GM21786 (cell line): Measurements from ENCODE around the gene MDC1.

Source experiments
- ATAC-seq: cut with Tn5 transposase; IDR thresholded peaks from one replicate; pipeline ENCODE4 v1.9.1; 2021; ENCODE audit not compliant: unreplicated experiment

Gene MDC1

DNA sequence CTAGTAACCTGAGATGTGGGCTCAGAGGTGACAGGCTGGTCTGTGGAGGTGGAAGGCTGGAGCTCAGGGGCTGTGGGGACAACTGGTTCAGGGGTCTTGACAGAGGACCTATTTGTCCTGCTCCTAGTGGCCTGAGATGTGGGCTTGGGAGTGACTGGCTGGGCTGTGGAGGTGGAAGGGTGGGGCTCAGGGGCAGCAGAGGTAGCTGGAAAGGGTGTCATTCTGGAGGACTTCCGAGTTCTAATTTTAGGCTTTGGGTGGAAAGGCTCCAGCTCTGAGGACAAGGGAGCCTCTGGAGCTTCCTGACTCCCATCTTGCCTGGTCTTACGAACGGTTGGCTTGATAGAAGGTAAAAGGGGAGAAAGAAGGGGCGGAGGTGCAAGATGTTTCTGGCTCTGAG is 11.5 kb downstream of the MDC1 start:
- no peak for ATAC-seq

GRCh38 chr6:30703821-30704220 is 13.3 kb downstream of the MDC1 start:
- ATAC-seq, result no peak

GRCh38 chr6:30703011-30703410 is 14.1 kb downstream of the MDC1 start:
- no peak for ATAC-seq

DNA sequence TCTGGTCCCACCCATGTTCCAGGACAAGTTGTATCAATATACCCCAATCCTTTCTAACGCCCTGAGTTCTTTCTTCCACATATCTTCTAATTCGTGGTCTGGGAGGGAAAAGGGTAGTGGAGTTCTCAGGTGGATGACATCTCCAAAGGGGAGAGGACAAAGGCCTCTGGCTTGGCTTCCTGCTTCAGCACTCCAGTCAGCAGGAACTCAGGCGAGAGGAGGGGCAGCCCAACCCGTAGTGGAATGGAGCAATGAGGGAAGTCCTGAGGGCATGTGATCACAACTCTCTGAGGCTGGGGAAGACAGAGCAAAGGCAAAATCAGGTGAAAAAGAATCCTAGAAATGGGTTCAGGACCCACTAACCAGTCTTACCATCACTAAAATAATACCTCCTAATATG is 16.7 kb downstream of the MDC1 start:
- no peak for ATAC-seq

DNA sequence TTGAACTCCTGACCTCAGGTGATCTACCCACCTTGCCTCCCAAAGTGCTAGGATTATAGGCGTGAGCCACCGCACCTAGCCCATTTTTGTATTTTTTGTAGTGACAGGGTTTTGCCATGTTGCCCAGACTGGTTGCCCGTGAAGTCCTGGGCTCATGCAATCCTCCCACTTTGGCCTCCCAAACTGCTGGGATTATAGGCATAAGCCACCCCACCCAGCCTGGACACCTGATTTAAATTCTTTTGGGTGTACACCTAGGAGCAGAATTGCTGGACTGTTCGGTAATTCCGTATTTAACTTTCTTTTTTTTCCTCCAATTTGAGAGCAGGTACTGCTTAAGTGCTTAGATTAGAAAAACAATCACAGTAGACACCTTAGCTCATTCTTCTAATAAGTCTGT is 20.6 kb downstream of the MDC1 start:
- no peak for ATAC-seq

GRCh38 chr6:30691208-30691847 is 25.8 kb downstream of the MDC1 start:
- no peak for ATAC-seq

GRCh38 chr6:30690403-30691207 is 26.5 kb downstream of the MDC1 start, which contains the start of gene NRM:
NRM (minus strand) TSS chr6:30690984; CDS start chr6:30690974, 10 bp downstream.
- ATAC-seq, result peak; percentile 32

DNA sequence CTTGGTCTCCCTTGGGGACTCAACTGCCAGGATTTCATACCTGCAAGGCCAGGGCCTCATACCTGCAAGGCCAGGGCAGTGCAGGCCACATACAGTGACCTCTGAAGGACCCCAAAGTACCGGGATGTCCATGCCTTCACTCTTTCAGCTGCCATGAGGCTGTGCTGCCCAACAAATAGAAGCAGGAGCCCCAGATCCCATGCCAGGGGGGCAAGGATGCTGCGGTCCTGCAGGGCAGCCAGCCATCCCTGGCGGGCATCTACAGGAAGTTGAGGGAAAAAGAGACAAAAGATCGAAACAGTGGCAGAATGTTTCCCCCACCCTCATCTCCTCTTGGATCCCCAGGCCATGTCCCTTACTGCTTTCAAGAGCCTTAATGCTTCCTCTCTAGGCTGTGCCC is 27.1 kb downstream of the MDC1 start:
- ATAC-seq, result no peak

- ATAC-seq, result no peak
These were observed 27.8 kb downstream of the MDC1 start for GRCh38 chr6:30689022-30689865.

DNA sequence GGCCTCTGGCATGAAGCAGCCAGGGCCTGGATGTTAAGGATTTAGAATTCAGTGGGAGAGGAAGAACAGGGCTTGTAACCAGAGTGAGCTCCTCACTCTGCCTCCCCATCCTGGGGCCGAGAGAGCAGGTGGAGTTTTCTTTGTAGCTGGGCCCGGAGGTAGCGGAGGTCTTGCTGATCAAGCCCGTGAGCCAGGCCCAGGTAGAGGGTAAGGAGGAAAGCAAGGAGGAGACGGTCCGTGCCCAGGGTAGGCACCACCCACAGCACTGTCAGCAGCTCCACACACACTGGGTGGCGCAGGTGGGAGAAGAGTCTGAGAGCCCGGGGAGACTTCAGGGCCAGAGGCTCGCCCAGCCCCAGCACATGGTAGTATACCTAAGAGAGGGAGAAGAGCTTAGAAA is 28.5 kb downstream of the MDC1 start:
- no peak for ATAC-seq

- ATAC-seq, result no peak
These were observed 29.2 kb downstream of the MDC1 start for GRCh38 chr6:30687659-30688431.

DNA sequence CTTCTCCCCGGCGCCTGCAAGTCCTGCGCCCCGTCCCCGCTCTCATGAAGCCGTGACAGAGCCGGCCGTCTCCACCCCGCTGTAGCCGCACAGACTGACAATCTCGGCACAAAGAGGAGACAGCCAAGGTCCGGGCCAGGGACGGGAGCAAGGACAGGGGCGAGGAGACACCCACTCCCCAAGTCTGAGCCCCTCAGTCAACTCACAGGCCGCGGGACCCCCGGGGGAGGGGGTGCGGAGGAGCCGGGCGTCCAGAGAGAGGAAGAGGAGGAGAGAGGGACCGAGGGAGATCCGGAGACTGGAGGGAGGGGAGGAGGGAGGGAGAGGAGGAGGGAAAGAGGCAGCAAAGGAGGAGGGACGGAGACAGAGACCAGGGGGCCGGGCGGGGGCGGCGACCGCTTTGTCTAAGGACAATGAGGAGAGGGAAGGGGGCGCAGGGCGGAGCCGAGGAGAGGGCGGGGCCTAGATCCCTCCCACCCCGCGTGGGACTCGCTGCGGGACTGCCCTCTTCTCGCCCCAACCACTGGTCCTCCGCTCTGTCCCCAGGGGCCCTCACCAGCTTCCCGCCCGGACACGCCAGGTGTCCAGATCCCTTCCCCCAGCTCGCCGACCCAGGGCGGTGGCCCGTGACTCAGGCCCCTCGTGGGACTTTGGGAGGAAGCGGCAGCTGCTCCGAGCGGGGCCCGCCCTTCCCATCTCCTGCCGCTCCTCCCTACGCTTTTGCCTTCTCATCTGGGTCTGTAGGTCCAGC is 30.0 kb downstream of the MDC1 start:
- ATAC-seq, result peak; percentile 48

- no peak for ATAC-seq
These were observed 30.8 kb downstream of the MDC1 start, which contains the start of gene PPP1R18 for GRCh38 chr6:30686009-30686907. PPP1R18 (minus strand) TSS chr6:30686645; CDS start chr6:30686018, 627 bp downstream.

DNA sequence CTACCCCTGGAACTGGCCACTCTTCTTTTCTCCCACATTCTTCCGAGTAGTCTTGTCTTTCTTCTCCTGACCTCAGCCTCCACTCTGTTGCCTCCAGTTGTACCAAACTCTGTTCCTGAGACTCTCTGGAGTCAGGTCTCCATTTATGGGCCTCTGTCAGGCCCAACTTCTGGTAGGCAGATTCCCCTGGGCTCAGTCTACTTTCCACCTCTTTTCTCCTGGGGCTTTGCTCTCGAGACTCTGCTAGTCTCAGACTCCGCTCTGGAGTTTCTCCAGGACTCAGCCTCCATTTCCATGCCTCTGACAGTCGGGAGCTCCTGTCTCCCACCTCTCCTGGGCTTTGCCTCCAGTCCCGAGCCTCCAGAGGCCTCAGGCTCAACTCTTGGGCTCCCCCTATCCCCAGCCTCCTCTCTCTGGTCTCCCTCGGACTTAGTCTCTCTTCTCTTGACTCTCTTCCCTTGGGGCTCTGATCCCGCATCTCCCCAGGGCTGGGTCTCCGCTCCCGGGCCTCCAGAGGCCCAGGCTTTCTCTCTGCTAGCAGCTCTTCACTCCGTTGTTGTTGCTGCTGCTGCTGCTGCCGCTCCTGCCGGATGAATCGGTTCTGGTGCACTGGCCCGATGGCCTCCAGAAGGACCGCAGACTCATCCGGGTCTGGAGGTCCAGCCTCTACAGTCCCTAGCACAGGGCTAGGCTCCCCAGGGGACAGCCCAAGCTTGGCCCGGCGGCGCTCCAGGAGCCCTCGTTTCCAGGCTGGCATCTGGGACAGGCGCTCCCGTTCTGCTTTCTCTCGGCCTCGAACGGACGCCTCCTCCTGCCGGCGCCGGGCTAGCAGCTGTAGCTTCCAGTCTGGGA is 31.7 kb downstream of the MDC1 start:
- ATAC-seq, result no peak

GRCh38 chr6:30684386-30685156 is 32.5 kb downstream of the MDC1 start:
- ATAC-seq, result no peak

DNA sequence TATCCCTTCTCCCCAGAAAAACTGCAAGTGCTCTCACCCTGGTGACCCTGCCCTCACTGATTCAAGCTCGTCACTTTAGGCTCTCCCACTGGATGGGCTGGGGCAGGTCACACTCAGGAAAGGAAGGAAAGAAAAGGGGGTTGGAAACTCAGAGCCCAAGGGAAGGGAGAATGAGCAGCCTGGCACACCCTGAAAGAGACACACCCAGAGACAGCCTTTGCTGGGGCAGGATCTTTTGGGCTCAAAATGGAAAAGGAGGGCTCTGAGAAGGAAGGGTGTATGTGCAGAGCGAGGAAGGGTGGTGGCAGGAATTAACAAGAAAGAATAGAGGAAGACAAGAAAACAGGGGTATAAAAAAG is 33.1 kb downstream of the MDC1 start:
- no peak for ATAC-seq

GRCh38 chr6:30683183-30683979 is 33.7 kb downstream of the MDC1 start:
- no peak for ATAC-seq
